Myocyte (in vitro differentiated cells): Measurements from ENCODE around the gene KCNA5. TPM values are rescaled to one million over a fixed set of nuclear protein-coding genes. Genes with fewer than 3 reads are reported as not detected.

Experiments
- DNase-seq: peaks from one replicate; pipeline ENCODE4 v3.0.0-alpha.2; 2012; ENCODE audit warnings: low read depth
- polyA plus RNA-seq: library from polyadenylated mRNA; unstranded; fragments of >200 nt; gene quantifications from one replicate; pipeline ENCODE4 v1.2.1, GENCODE V29; 2012; ENCODE audit warnings: missing spikeins
- total RNA-seq: library from RNA; depleted of rRNA; stranded (reverse); fragments of >200 nt; gene quantifications from 2 replicates; pipeline ENCODE4 v1.2.3, GENCODE V29; 2014

KCNA5 gene
- not detected in 2 replicates for total RNA-seq
- not detected for polyA plus RNA-seq

DNA sequence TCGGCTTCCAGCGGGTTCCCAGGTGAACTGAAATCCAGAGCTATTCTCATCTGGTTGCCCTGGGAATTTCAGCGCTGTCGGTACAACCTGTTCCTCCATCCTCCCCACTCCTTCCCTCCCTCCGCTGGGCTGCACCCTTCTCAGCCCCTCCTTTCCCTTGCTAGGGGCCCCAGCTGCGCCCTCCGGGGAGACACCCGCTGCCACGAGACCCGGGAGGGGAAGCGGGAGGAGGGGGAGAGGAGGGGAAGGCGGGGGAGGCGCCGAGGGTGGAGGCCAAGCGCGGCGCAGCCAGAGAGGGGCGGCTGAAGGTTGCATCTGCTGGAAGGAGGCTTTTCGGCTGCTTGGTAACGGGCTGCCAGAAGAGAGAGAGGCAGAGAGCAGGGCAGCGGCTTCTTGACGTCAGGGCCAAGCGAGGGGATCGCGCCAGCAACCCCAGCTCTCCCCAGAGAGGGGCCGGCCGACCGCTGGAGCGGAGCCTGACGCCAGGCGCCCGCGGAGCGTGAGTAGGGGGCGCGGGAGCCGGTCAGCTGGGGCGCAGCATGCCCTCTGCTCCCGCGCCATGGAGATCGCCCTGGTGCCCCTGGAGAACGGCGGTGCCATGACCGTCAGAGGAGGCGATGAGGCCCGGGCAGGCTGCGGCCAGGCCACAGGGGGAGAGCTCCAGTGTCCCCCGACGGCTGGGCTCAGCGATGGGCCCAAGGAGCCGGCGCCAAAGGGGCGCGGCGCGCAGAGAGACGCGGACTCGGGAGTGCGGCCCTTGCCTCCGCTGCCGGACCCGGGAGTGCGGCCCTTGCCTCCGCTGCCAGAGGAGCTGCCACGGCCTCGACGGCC lies at the start of gene KCNA5:
TSS of gene KCNA5 (plus strand) at position 291 of the 831 bp plus-strand sequence. CDS start at position 560, 269 bp downstream.
- no peak for DNase-seq

DNA sequence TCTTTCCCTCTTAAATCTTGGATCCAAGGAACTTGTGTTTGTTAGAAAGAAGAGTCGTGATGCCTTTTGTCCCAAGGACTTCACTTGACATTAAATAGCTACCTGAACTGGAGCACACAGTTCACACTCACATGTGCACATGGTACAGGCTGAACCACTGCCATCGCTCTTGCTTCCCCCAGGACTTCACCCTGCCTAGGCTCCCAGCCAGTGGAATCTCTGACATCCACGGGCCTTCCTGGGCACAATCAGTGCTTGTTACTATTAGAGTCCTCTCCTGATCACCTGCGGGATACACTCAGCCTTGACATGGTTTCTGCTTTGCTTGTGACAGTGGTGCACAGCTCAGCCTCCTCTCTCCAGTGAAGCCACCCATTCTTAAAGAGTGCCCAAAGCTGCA lies 49.1 kb upstream of the KCNA5 start:
- no peak for DNase-seq

DNA sequence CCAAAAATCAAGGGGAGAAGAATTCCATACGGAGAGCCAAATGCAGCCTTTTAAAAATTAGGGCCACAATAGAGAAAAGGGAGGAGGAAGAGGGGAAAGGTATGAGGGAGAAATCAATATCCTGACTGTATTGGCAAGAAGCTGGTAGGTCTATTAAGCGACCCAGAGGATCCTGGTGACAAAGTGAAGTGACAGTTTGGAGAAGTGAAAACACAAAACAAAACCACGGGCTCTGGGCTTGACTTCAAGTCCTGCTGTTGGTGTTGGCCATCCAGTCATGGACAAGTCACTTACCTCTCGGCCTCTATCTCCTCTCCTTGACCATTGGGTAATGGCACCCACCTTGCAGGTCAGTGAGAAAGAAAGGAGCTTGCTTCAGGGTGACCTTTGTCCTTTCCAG lies 47.0 kb upstream of the KCNA5 start:
- no peak for DNase-seq

DNA sequence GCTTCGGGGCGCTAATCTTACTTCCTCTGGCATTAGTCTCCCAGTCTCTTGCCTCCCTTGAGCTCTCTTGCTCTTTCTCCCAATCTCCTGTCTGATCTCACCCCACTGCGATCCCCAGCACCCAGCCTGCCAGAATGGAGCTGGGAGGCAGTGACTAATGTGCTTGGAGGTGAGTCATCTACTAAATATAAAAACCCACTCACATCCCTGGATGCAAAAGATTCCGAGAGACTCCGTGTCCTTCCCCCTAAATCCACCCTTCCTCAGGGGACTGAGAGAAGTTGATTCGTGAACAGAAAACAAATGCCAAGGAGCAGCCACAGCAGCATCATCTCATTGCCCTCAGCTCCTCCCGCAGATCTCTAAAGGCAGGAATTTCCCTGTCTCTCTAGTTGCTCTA lies 45.7 kb upstream of the KCNA5 start:
- peak; percentile 91 for DNase-seq

DNA sequence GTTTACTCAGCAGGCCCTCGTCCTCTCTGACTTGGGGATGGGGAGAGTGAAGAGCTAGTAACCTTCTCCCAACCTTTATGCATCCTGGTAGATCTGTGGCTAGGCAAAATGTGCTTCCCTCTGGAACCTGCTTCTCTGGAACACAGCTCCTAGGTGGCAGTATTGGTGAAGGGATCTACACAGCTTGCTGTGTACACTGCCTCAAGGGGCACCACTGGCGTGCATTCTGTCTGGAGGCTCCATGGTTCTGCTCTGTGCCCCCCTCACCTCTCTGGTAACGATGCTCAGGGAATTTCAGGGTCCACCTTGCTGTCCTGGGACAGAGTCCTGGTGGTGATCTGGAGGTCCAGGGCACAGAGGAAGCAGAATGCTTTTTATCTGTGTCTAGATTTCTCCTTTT lies 43.5 kb upstream of the KCNA5 start:
- no peak for DNase-seq

DNA sequence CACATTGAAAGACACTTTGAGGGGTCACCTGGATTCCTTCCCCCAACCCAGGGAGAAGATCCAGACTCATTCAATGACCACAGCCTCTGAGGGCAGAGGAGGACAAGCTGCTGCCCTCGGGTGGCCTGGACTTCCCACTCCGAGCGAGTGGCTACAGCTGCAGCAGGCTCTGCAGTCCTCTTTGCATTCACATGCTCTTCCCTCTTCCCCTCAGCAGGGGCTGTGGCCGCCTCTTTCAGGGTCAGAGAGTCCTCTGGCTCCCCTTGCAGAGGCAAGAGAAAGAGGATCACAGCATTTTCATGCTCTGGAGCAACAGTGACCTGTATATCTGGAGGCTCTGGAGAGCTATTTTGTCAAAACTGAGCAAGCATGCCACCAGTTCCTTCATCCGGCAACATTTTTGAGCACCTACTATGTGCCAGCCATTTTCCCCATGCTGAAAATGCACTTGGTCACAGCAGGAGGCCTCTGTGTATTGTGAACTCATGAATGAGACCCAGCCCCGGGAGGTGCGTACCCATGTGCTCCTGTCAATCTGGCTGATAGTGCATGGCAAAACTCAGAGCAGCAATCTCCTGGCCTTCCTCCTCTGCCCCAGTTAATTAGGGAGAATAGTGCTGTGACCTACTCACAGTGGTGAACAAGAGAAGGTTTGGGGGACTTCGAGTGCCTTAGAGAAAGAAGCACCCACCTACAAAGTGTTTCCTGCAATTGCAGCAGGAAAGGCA lies 42.9 kb upstream of the KCNA5 start:
- peak; percentile 55 for DNase-seq

DNA sequence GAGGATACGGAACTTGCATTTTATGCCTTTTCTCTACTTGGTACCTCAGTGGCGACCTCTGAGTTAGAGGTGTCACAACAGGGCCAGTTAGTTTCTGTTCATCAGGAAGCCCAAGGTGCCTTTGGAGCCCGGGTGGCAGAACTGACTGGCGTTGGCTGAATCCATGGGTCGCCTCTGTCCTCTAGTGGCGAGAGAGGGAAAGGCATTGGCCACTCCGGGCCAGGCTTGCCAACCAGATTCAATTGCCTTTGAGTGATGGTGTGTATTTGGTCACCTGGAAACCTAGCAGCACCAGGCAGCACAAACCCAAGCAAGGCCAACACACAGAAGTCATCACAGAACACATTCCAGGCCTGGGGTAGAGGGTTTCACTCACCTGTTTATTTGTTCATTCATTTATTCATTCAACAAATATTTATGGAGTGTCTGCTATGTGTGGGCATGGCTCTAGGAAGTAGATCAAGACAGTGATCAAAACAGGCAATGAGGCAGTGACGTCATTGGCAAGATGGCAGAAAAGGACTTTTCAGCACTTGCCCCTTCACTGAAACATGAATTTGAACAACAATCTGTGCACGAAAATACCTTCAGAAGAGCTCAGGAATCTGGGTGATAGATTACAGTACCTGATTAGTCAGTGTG lies 40.5 kb upstream of the KCNA5 start:
- peak; percentile 73 for DNase-seq

DNA sequence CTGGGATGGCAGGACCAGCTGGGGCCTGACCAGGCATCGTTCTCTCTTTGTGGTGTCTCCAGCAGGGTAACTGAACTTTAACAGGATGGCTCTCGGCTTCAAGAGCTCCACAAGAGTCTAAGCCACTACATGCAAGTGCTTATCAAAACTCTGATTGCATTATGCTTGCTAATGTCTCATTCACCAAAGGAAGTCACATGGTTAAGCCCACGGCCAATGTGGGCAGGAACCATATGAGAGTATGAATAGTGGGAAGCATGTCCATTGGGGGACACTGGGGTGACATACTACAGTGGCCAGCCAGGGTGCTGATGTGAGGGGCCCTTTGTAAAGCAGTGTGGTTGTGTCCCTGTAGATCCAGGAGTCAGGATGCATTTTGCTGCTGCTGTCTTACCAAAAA lies 35.0 kb upstream of the KCNA5 start:
- DNase-seq, result no peak

DNA sequence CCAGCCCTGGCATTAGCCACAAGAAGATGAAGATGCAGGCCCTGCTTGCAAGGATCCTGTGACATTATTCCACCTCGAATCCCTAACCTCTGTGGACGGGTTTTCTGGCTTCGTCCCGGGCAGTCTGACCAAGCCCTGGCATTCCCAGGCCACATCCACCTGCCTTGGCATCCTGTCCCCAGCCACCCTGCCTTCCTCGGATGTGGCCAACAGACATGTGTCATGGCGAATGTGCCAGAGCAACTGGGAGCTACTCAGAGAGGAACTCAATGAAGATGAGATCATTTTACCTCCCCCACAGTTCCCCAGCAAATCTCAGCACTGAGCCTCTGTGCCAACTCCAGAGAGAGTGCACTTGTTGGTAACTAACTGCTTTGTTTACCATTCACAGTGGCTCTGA lies 33.5 kb upstream of the KCNA5 start:
- peak; percentile 90 for DNase-seq

DNA sequence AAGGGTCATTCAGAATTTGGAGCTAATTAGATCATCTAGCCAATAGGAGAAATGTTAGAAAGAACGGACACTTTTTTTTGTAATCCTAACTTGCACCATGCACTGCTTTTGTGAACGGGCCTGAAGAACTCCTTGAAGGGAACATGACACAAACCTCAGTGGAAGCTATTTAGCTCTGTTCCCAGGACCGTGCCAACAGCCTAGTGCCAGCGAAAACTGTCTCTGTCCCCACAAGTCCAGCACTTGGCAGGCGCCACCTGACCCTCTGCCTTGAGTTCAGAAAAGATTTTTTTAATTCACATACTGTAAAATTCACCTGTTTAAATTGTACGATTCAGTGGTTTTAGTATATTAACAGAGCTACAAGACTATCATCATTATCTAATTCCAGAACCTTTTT lies 31.3 kb upstream of the KCNA5 start:
- DNase-seq, result no peak

DNA sequence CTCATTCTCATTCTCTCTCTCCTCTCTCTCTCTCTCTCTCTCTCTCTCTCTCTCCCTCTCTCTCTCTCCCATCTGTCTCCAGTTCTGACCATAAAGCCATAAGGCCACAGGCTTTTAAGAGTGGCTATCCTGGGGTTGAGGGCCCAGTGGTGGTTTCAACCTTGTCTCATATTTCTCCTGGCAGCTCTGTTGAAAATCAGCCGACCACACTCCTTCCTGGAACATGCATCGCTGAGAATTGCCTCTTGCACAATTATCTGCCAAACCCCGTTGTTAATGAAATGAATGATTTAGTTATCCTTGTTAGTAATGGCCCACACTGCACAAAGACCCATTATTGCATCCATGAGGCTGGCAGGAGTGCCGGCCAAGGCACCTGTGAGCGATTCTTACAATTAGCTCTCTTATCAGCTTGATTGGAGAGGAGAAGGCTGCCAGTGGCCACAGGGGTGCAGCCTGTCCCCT lies 30.4 kb upstream of the KCNA5 start:
- peak; percentile 89 for DNase-seq

DNA sequence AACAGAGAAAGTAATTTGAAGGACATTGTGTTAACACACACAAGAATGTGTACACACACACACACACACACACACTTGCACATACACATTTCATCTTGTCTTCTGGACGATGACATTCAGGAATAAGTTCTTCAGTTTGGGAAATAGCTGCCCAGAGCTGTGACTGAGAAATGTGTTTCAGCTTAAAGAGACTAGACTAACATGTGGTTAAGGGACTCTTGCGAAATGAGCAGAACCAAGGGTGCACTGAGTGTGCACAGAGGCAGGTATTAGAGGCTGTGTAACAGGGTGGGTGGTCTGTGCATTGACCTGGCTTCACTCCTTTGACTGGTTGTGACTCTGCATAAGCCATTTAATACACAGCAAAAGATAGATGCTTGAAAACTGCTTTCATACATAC lies 29.4 kb upstream of the KCNA5 start:
- no peak for DNase-seq

DNA sequence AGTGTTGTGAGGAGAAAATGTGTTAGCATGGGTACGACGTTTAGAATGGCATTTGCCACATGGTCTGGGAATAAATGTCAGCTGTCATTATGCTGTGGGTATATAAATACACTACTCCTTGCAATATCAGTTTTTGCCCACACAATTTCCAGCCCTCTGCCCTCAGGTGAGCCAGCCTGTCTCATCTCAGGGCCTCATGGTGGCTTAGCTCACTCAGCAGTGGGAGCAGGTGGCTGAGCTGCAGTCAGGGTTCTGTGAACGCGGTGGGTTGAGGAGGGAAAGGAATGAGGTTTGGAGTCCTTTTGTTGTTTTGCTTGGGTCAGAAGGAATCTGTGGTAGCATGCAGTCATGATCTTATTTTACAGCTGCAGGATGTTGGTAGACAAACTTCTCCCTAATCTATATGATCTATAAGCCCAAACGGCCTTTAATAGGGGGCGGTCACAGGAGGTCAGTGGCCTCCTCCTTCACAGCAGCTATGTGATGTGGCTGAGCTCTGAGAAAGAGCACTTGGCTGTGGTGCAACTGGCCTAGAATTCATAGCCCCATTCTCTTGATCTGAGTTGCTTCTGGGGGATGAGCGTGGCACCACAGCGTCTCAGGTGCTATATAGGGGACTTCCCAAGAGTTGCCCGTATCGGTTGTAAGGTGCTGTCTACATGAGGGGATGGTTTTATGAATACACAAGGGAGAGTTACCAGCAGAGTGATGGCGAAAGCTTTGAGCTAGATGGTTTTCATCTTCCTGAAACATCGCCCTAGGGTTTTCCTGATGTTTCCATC lies 27.8 kb upstream of the KCNA5 start:
- peak; percentile 52 for DNase-seq

DNA sequence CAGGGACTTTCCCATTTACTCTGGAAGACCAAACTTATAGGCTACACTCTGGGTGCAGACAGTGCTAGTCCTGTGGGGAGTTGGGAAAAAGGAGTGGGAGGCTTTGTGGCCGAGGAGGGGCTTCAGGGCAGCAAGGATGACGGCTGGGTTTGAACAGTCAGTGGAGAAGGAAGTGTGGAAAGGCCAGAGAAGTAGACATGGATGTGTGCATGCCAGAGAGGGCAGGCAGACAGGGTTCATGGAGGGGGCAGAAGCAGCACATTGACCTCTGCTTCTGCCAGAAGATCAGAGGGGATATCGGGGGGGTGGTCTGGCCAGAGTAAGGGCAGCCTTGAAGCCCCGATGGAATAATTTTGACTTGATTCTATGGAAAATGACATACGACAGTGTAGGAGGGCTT lies 27.2 kb upstream of the KCNA5 start:
- DNase-seq, result no peak

DNA sequence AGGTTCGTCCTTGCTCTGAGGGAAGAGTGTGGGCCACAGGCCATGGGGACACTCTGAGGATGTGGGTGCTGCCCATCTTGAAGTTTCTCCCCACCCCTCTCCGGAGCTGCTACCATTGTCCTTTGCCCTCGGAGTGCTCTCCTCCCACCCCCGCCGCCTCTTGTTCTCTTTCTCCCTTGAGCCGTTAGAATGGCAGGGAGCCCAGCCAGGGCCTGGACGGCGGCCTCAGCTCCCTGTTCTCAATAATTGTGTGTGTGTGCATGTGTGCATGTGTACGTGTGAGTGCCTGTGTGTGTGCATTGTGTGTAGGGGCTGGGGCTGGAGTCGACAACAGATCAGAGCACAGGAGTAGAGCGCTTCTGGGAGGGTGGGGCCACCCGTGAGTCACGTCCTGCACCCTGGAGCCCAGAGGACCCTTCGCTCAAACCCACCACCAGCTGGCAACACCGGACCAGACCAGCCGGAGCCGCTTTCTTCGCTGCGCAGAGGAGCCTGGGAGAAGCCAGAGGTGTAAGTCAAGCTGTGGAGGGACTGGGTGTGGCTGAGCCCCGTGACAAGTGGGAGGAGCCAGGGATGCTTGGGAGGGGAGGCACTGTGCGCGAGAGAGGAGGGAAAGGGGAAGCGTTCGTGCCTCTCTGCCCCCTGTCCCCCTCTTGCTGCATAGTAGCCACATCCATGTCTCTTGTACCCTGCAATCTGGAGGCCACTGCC lies 25.9 kb upstream of the KCNA5 start:
- DNase-seq, result no peak

DNA sequence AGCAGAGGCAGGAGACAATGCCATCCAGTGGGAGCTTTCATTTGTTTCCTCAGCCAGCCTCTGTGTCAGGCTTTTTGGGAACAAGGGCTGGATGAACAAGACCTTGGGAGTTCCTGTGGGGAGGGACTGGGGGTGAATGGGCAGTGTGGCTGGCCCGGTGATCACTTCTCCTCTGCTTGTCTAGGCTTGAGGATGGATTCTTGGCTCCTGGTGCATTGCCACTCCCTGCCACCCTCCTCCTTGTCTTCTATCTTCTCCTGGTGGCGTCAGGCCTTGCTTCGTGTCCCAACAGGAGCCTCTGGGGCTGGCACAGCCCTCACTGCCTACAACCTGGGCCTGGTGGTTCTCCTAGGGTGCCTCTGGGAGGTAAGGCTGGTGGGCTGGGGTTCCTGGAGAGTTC lies 25.0 kb upstream of the KCNA5 start:
- no peak for DNase-seq

DNA sequence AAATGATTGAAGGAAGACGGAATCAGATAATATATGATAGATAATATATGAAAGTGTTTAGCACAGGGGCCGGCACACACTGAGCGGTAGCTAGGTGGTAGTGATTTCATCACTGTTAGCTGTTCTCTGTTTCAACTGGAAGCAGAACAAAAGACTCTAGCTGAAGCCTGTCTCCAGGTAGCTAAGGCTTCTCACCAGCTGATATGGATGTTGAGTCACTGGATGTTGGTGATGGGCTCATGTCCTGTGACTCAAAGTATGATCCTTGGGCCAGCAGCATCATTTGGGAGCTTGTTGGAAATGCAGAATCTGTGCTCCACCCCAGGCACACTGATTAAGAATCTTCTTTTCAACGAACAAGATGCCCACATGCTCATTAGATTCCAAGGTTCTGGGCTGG lies 21.7 kb upstream of the KCNA5 start:
- DNase-seq, result no peak

DNA sequence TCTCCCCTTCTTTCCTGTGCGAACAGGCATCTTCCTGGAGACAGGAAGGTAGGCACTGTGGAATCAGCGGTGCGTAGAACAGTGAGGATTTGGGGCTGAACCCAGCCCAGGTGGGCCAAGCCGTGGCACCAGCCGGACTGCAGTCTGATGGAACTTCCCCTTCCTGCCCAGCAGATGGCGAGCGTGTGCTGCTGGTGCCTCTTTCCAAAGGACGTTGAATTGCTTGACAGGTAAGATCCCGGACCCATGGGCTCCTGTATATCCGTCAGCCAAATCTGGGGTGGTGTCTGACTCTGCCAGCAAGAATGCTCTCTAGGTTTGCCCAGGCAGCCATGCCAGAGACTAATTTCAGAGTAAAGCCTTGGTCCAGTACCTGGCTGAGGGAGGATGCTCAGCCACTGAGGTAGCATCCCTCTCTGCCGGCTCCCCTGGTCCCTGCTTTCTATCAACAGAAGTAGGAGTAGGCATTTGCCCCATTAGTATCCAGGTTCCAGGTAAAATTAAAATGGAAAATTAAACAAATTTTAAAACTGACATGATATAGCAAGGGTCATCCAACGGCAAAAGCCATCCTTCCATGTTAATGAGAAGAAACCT lies 21.1 kb upstream of the KCNA5 start:
- DNase-seq, result peak; percentile 31

DNA sequence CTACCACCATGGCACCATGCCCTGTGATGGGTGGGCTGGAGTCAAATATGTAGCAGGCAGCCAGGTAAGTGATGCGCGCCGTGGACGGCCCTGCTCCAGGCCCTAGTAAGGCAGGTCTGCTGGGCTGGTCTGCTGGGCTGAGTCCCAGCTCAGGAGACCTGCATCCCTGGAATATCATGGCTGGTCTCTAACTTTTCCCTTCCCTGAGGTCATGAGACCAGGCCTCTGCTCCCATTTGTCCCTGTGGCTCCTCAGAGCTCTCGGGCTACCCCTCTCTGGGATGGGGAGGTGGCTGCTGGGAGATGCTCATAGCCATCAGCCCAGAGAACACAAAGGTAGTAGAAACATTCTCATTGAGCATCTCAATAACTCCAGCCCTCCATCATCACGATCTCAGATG lies 19.8 kb upstream of the KCNA5 start:
- no peak for DNase-seq

DNA sequence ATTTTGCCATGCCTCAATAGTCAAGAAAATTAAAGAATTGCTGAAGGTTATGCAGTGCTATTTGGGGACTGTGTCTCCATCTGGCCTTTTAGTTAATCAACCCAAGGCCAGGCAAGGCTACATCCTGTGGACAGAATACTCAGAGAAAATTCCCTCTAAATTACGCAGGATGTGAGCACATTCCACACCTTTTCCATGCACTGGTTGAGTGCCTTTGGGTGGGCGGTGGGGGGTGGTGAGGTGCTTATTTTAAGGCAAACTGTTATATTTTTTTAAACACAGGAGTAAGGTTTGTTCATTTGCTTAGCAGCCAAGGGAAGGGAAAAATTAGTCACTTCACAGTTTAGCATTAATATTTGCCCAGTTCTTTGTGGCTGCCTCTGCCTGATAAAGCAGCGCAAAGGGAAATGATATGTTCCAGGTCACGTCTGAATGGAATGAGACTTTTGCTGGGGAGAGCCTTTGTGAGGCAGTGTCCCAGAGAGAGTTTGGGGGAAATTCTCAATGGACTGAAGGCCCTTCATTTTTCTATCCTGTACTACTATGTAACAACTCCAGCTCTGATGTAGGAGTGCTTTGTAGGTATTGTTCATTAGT lies 17.2 kb upstream of the KCNA5 start:
- no peak for DNase-seq
